Uterus (tissue), 2 donors: Measurements from ENCODE around the gene GANC.

Experiments
- CTCF ChIP-seq, 4 experiments: fragments of 200-600 bp in 2 of 4; fragments of 450-650 bp in 2 of 4; sonication (generic) in 2 of 4; IDR thresholded peaks; one replicate each; pipeline ENCODE4 v1.5.1; 2016 to 2019; ENCODE audit warnings: antibody characterized with exemption in 4 of 4, mild to moderate bottlenecking in 2 of 4, moderate library complexity in 1 of 4
- POLR2A ChIP-seq, 2 donors: fragments of 450-650 bp; IDR thresholded peaks; one replicate each; pipeline ENCODE4 v1.6.1; 2016; ENCODE audit warnings: antibody characterized with exemption in 2 of 2, mild to moderate bottlenecking in 1 of 2, moderate library complexity in 1 of 2

- peak in 1 of 4 experiments; percentile 4 for TF ChIP-seq CTCF (IDR thresholded peaks at IDR 0.05)
- peak; percentile 84 to 88 for TF ChIP-seq POLR2A (IDR thresholded peaks at IDR 0.05)
These were observed at the start of gene GANC, which contains the start of gene TMEM87A for GRCh38 chr15:42272939-42273899.
